SKM-1 treated with dmso at 0.1 percent for 144 hours (cell line): ENCODE results near the gene CATSPERE.
A peak's percentile ranks its signal among the peaks of the same experiment; 100 is the strongest.
"Not testable (repeated sequence)": the region's sequence is repeated elsewhere in the genome, so short reads cannot be mapped to it uniquely, and the experiment has no call there.

Experiments
- DNase-seq: peaks from one replicate; lab custom pipeline; 2025; ENCODE audit not compliant: unreplicated experiment; lab: John Stamatoyannopoulos, UW

CATSPERE gene

DNA sequence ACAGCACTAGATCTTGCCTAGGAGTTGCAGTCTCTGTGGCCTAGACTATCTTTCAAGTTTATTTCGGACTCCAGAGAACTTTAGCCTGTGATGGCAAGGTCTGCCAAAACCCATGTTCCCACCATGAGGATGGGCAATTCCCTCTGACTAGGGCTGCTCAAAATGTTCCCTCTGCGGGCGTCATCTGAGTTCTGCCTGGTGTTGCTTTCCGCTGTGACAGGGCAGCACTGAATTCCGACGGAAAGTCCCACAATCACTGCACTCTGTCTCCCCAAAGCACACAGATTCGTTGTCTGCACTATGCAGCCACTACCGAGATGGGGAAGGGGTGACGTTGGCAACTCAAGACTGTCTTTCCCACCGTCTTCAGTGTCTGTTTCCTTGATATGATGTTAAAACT, 75.2 kb downstream of the CATSPERE start:
- no peak for DNase-seq

DNA sequence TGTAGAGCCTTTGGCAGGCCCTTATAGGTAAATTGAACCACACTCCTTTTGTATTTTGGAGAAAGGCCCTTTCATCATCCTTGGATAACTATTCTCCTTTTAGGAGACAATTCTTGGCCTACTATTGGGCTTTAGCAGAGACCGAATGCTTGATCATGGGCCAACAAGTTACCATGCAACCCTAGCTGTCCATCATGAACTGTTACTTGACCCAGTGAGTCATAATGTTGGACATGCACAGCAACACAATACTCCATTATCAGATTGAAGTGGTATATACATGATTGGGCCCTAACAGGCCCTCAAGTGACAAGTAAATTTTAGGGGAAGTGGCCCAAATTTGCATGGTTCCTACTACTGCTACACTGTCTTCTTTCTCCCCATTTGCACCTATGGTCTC, 84.4 kb downstream of the CATSPERE start:
- DNase-seq, result no peak

- DNase-seq, result no peak
These were observed 87.6 kb downstream of the CATSPERE start for GRCh38 chr1:244548558-244549115.

- no peak for DNase-seq
These were observed 91.3 kb downstream of the CATSPERE start for GRCh38 chr1:244552336-244552735.

DNA sequence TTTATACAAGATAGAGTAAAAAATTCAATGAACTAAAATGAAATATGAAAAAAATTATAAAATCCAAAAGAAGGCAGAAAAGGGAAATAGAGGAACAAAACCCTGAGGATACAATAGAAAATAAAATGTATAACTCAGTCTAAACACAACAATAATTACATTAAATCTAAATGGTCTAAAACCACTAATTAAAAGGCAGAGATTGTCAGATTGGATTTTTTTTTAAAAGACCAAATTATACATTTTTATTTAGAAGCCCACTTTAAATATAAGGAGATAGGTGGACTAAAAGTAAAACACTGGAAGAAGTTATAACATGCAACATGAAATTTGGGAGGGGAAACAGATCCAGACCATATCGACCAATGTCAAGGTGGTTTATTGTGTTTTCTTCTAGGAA, 95.2 kb downstream of the CATSPERE start:
- DNase-seq, result no peak

- DNase-seq, result no peak
These were observed 96.5 kb downstream of the CATSPERE start for GRCh38 chr1:244557565-244557964.

DNA sequence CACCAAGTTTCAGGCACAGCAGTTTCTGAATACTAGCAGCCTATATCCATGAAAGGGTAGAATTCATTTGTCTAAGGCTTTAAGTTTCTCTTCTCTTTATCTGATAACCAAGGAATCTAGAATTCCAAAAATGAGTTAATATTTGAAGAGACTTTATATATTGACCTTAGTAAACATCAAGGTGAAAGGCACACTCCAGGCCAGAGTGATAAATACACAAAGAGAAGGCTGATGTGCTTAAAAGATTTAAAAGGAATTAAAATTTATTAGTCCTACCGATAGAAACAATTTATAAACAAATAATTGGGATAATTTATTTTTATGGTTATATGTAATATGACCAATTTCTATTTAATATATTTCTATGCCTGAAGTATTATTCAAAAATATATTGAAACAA, 98.5 kb downstream of the CATSPERE start:
- DNase-seq, result no peak

GRCh38 chr1:244562877-244563276, 101.8 kb downstream of the CATSPERE start:
- not testable (repeated sequence) for DNase-seq

DNA sequence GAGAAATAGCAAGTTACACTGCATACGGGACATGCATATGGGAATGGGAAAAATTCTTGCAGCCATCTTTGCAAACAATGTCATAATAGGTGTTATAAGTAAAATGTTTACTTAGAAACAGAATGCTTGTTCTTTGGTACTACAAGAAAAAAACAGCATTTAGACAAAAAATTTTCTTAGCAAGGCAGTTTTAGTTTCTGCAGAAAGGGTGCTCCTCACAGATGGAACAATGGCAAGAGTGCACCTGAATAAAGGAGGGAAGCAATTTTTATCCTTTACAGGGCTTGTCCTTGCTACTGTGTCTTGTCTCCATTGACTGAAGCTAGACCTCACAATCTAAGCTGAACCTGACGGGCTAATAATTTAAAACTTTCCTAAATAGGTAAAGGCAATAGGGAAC, 112.7 kb downstream of the CATSPERE start:
- DNase-seq, result no peak

DNA sequence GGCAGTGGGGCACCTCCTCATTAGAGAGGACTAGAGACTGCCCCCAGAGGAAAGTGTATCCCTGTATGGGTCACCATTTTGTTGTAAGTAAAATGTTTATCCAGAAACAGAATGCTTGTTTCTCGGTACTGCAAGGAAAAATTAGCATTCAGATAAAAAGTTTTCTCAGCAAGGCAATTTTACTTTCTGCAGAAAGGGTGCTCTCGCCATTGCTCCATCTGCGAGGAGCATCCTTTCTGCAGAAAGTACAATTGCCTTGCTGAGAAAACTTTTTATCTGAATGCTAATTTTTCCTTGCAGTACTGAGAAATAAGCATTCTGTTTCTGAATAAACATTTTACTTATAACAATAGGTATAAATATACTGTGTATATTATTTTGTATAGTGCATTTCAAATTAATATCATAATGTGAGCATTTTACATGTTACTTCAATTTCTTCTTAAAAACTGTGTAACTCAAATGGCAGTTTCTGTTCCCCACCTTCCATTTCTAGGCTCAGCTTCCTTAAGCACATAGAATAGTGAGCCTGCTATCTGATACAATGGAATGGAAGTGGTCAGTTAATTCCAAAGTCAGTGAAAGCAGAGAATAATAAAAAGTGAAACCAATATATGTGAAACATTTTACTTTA, 115.3 kb downstream of the CATSPERE start:
- DNase-seq, result no peak

- DNase-seq, result not testable (repeated sequence)
These were observed 117.1 kb downstream of the CATSPERE start for GRCh38 chr1:244578205-244578604.

GRCh38 chr1:244583358-244583982, 122.4 kb downstream of the CATSPERE start:
- no peak for DNase-seq

GRCh38 chr1:244585867-244586266, 124.8 kb downstream of the CATSPERE start:
- DNase-seq, result no peak

GRCh38 chr1:244590670-244591069, 129.6 kb downstream of the CATSPERE start:
- no peak for DNase-seq

GRCh38 chr1:244598611-244599010, 137.5 kb downstream of the CATSPERE start:
- no peak for DNase-seq

- DNase-seq, result no peak
These were observed 138.9 kb downstream of the CATSPERE start for GRCh38 chr1:244599937-244600350.

DNA sequence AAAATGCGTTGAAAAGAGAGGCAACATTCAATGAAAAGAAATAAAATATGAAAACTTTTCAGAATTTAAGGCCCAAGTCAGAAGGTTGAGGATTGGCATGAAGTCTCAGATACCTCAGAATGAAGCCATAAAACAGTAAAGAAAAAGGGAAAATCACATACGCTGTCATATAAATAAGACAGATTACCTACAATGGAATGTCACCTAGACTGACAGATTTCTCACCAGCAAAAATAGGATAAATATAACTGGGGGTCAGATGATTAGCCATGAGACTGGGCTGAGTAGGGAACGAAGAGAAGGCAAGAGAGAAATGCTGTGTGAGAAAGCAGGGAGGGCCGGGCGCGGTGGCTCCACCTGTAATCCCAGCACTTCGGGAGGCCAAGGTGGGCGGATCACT, 140.3 kb downstream of the CATSPERE start:
- no peak for DNase-seq

- peak; percentile 54 for DNase-seq
These were observed 142.4 kb downstream of the CATSPERE start for GRCh38 chr1:244603498-244603897.

GRCh38 chr1:244605835-244606370, 144.8 kb downstream of the CATSPERE start:
- no peak for DNase-seq

GRCh38 chr1:244614113-244614836, 153.2 kb downstream of the CATSPERE start:
- DNase-seq, result no peak

DNA sequence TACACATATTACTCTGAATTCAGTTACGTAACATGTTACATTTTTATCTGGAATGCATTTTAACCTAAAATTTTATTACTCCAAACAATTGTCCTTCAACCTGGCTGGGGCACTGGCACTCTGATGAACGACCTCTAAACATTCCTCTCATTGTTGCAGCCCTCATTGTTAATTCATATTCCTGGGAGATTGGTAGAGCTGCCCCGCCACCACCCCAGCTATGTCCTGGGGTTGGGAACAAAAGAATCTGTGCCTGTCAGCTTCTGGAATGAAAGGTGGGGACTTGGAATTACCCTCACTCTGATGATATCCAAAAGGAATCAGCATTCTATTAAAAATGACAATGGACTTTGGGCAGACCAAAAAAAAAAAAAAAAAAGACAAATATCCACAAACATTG, 153.8 kb downstream of the CATSPERE start:
- DNase-seq, result no peak

DNA sequence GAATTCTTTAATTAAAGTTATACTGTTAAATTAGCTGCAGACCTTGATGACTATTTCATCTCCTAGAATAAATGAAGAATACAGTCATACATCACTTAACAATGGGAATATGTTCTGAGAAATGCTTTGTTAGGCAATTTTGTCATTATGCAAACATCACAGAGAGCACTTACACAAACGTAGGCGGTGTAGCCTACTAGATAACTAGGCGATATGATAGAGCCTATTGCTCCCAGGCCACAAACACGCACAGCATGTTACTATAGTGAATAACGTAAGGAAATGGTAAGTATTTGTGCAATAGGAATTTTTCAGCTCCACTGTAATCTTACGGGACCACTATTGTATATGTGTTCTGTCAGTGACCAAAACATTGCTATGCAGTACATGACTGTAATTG, 154.2 kb downstream of the CATSPERE start:
- DNase-seq, result no peak
